ENCODE data around the gene TFPI. TPM values are rescaled to one million over a fixed set of nuclear protein-coding genes. Genes with fewer than 3 reads are reported as not detected.
"Not testable (repeated sequence)": the region's sequence is repeated elsewhere in the genome, so short reads cannot be mapped to it uniquely, and the experiment has no call there.

The TFPI gene
- polyA plus RNA-seq, 2 of the 4 experiments (the other 2 are of a cell fraction), result 14.3 to 104 TPM

- TF ChIP-seq EHMT2 (IDR thresholded peaks at IDR 0.05; ENCODE audit: low read depth) (no peak), JUNB (IDR thresholded peaks at IDR 0.05) (no peak), ATOH8 (CRISPR knock-in tag; IDR thresholded peaks at IDR 0.05; ENCODE audit: low read depth) (no peak; the same call in 1 of the 2 replicates), CHD2 (IDR thresholded peaks at IDR 0.05; ENCODE audit: low read length, partially characterized antibody) (no peak)
Observed at GRCh38 chr2:187523325-187523724, 30.9 kb downstream of the TFPI start (continued).

DNA sequence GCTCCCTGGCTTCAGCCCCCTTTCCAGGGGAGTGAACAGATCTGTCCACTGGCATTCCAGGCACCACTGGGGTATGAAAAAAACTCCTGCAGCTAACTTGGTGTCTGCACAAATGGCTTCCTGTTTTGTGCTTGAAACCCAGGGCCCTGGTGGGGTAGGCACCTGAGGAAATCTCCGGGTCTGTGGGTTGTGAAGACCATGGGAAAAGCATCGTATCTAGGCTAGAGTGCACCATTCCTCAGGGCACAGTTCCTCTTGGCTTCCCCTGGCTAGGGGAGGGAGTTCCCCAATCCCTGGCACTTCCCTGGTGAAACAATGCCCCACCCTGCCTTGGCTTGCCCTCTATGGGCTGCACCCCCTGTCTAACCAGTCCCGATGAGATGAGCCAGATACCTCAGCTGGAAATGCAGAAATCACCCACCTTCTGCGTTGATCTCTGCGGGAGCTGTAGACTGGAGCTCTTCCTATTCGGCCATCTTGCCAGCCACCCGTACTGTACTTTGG, 34.1 kb downstream of the TFPI start:
- Histone ChIP-seq H3K9me3 (peaks cover 39% of the 10 kb centered on the region), H3K4me1 (no peaks in the 10 kb centered on the region), H3K4me2 (no peak overlapping the region), H3K27ac (no peak overlapping the region), H3K4me3 (no peak overlapping the region)
- 91% methylated on average over 6 of the region's 7 CpGs for WGBS (ENCODE audit: missing lambda C conversion rate)
- peak in 1 of 2 experiments; percentile 46; a peak in 3 of 6 replicates for ATAC-seq
- FAIRE-seq, result no peak
- no peak for DNase-seq (ENCODE audit: low read depth in 1 of 2, low spot score in 1 of 2)
- peak; percentile 79; the same call in 1 of the 2 replicates for TF ChIP-seq POLR2AphosphoS2 (conservative IDR thresholded peaks at IDR 0.05; ENCODE audit: low read length)
- TF ChIP-seq ZSCAN20 (CRISPR knock-in tag; IDR thresholded peaks at IDR 0.05), result no peak
- POLR2A ChIA-PET, result no interaction called here
- CTCF ChIA-PET, result interaction anchor here (1.3 to 1.4 kb wide), 2 partner anchors 20 to 57 kb away, joined by 3 read pairs; no protein-coding TSS in a partner anchor

DNA sequence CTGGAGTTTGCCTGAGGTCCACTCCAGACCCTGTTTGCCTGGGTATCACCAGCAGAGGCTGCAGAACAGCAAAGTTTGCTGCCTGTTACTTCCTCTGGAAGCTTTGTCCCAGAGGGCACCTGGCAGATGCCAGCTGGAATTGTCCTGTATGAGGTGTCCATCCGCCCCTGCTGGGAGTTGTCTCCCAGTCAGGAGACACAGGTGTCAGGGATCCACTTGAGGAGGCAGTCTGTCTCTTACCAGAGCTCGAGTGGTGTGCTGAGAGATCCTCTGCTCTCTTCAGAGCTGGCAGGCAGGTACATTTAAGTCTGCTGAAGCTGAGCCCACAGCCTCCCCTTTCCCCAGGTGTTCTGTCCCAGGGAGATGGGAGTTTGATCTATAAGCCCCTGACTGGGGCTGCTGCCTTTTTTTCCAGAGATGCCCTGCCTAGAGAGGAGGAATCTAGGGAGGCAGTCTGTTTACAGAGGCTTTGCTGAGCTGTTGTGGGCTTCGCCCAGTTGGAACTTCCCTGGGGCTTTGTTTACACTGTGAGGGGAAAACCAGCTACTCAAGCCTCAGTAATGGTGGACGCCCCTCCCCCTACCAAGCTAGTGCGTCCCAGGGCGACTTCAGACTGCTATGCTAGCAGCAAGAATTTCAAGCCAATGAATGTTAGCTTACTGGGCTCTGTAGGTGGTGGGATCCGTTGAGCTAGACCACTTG, 34.7 kb downstream of the TFPI start:
- FAIRE-seq, result no peak
- Histone ChIP-seq H3K4me1 (no peaks in the 10 kb centered on the region), H3K9me3 (peaks cover 39% of the 10 kb centered on the region), H3K4me3 (no peak overlapping the region), H3K4me2 (no peak overlapping the region), H3K27ac (no peak overlapping the region)
- DNase-seq (ENCODE audit: low read depth in 1 of 2, low spot score in 1 of 2), result no peak
- TF ChIP-seq POLR2AphosphoS2 (conservative IDR thresholded peaks at IDR 0.05; ENCODE audit: low read length) (no peak), ZFP36 (IDR thresholded peaks at IDR 0.05; ENCODE audit: borderline replicate concordance, partially characterized antibody) (no peak), RNF2 (IDR thresholded peaks at IDR 0.05; ENCODE audit: borderline replicate concordance, low read depth) (no peak), BHLHE40 (IDR thresholded peaks at IDR 0.05; ENCODE audit: low read depth, low read length) (no peak), FOSL2 (IDR thresholded peaks at IDR 0.05) (no peak), FOSL2 (CRISPR knock-in tag; IDR thresholded peaks at IDR 0.05) (no peak), USF2 (IDR thresholded peaks at IDR 0.05) (no peak), FOXS1 (CRISPR knock-in tag; IDR thresholded peaks at IDR 0.05) (no peak), HES2 (IDR thresholded peaks at IDR 0.05) (no peak), TP53 (CRISPR knock-in tag; IDR thresholded peaks at IDR 0.05) (no peak), TFCP2L1 (CRISPR knock-in tag; IDR thresholded peaks at IDR 0.05) (no peak), EHF (CRISPR knock-in tag; IDR thresholded peaks at IDR 0.05) (no peak), CHD2 (IDR thresholded peaks at IDR 0.05; ENCODE audit: low read length, partially characterized antibody) (no peak)
- WGBS (ENCODE audit: missing lambda C conversion rate), result 71% methylated on average over 5 of the region's 7 CpGs
- ATAC-seq, result peak in 1 of 2 experiments; percentile 54; a peak in 3 of 6 replicates
- ChIA-PET POLR2A (no interaction called here), CTCF (interaction anchor here (1.3 to 1.4 kb wide), 2 partner anchors 20 to 58 kb away, joined by 3 read pairs; no protein-coding TSS in a partner anchor)

- H3K4me1 ChIP-seq; ATAC-seq; DNase-seq (ENCODE audit: low read depth in 1 of 2, low spot score in 1 of 2); H3K27ac ChIP-seq; POLR2A ChIA-PET; H3K4me2 ChIP-seq; FAIRE-seq; H3K4me3 ChIP-seq: not testable (repeated sequence)
- H3K9me3 ChIP-seq, result peaks cover 39% of the 10 kb centered on the region
- CTCF ChIA-PET, result interaction anchor here (1.1 kb wide), 1 partner anchor 18 kb away, joined by 4 read pairs; no protein-coding TSS in a partner anchor
- 97% methylated on average over 1 of the region's 1 CpG for WGBS (ENCODE audit: missing lambda C conversion rate)
Observed at GRCh38 chr2:187517750-187518361, 36.4 kb downstream of the TFPI start.

DNA sequence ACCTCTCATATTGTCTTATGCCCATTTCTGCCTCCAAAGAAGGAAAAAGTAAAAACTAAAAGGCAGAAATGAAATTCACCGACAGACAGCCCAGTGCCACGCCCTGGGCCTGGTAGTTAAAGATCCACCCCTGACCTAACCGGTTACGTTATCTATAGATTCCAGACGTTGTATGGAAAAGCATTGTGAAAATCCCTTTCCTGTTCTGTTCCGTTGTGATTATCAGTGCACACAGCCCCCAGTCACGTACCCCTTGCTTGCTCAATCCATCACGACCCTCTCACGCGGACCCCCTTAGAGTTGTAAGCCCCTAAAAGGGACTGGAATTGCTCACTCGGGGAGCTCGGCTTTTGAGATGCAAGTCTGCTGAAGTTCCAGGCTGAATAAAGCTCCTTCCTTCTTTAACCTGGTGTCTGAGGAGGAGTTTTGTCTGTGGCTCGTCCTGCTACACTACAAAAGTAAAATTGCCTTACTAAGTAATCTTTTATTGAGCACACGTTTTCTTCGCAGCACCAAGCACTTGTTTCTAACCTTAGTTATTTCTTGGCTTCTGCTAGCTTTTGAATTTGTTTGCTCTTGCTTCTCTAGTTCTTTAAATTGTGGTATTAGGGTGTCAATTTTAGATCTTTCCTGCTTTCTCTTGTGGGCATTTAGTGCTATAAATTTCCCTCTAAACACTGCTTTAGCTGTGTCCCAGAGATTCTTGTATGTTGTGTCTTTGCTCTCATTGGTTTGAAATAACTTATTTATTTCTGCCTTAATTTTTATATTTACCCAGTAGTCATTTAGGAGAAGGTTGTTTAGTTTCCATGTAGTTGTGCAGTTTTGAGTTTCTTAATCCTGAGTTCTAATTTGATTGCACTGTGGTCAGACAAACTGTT, 37.4 kb downstream of the TFPI start:
- H3K4me2 ChIP-seq; CTCF ChIA-PET; ATAC-seq; H3K27ac ChIP-seq; POLR2A ChIA-PET; FAIRE-seq; H3K4me3 ChIP-seq; H3K4me1 ChIP-seq; DNase-seq (ENCODE audit: low read depth in 1 of 2, low spot score in 1 of 2): not testable (repeated sequence)
- H3K9me3 ChIP-seq, result peaks cover 39% of the 10 kb centered on the region
- 92% methylated on average over 15 of the region's 15 CpGs for WGBS (ENCODE audit: missing lambda C conversion rate)

Measured in A549 (cell line).